ENCODE results near the gene YPEL5. TPM values are rescaled to one million over a fixed set of nuclear protein-coding genes. Genes with fewer than 3 reads are reported as not detected.
"Not testable (repeated sequence)": the region's sequence is repeated elsewhere in the genome, so short reads cannot be mapped to it uniquely, and the experiment has no call there.

YPEL5 gene
- total and polyA plus RNA-seq, 4 donors, result 91.8 to 122 (median 104) TPM

- Histone ChIP-seq H3K27me3 (ENCODE audit: control insufficient read depth in 1 of 2, insufficient read depth in 2 of 2, low read length in 1 of 2) (no peaks in the 10 kb centered on the region), H3K27ac (ENCODE audit: low read depth in 1 of 2, low read length in 2 of 2) (no peak overlapping the region), H3K9me3 (ENCODE audit: control insufficient read depth, low read length) (no peaks in the 10 kb centered on the region), H3K36me3 (ENCODE audit: control insufficient read depth in 1 of 2, insufficient read depth in 2 of 2, low read length in 1 of 2) (no peaks in the 10 kb centered on the region), H3K4me3 (ENCODE audit: low read length in 2 of 2) (no peak overlapping the region), H3K4me1 (ENCODE audit: control insufficient read depth in 1 of 2, insufficient read depth in 2 of 2, low read length in 2 of 2) (no peaks in the 10 kb centered on the region)
- WGBS, 2 donors, result 74 to 79% methylated on average over 5 of the region's 5 CpGs
- intact Hi-C loops (cut with DNase I), result no loop called here
- DNase-seq (no peak), ATAC-seq (ENCODE audit: low FRiP score) (no peak)
Measured at GRCh38 chr2:30108851-30109250, 38.0 kb upstream of the YPEL5 start.

- DNase-seq (no peak), ATAC-seq (ENCODE audit: low FRiP score) (no peak)
- Histone ChIP-seq H3K9me3 (ENCODE audit: control insufficient read depth, low read length) (no peaks in the 10 kb centered on the region), H3K4me1 (ENCODE audit: control insufficient read depth in 1 of 2, insufficient read depth in 2 of 2, low read length in 2 of 2) (no peaks in the 10 kb centered on the region), H3K4me3 (ENCODE audit: low read length in 2 of 2) (no peak overlapping the region), H3K27ac (ENCODE audit: low read depth in 1 of 2, low read length in 2 of 2) (no peak overlapping the region), H3K27me3 (ENCODE audit: control insufficient read depth in 1 of 2, insufficient read depth in 2 of 2, low read length in 1 of 2) (no peaks in the 10 kb centered on the region), H3K36me3 (ENCODE audit: control insufficient read depth in 1 of 2, insufficient read depth in 2 of 2, low read length in 1 of 2) (no peaks in the 10 kb centered on the region)
- 75 to 81% methylated on average over 6 of the region's 6 CpGs for WGBS, 2 donors
- intact Hi-C loops (cut with DNase I), result no loop called here
Measured at GRCh38 chr2:30109856-30110255, 37.0 kb upstream of the YPEL5 start.

GRCh38 chr2:30110773-30111172 is 36.0 kb upstream of the YPEL5 start:
- ATAC-seq (ENCODE audit: low FRiP score) (no peak), DNase-seq (no peak)
- WGBS, 2 donors, result 88 to 89% methylated on average over 6 of the region's 6 CpGs
- Histone ChIP-seq H3K9me3 (ENCODE audit: control insufficient read depth, low read length) (no peaks in the 10 kb centered on the region), H3K4me3 (ENCODE audit: low read length in 2 of 2) (no peak overlapping the region), H3K27ac (ENCODE audit: low read depth in 1 of 2, low read length in 2 of 2) (no peak overlapping the region), H3K36me3 (ENCODE audit: control insufficient read depth in 1 of 2, insufficient read depth in 2 of 2, low read length in 1 of 2) (no peaks in the 10 kb centered on the region), H3K4me1 (ENCODE audit: control insufficient read depth in 1 of 2, insufficient read depth in 2 of 2, low read length in 2 of 2) (no peaks in the 10 kb centered on the region), H3K27me3 (ENCODE audit: control insufficient read depth in 1 of 2, insufficient read depth in 2 of 2, low read length in 1 of 2) (no peaks in the 10 kb centered on the region)
- intact Hi-C loops (cut with DNase I), result no loop called here

GRCh38 chr2:30111186-30111585 is 35.6 kb upstream of the YPEL5 start:
- H3K27ac ChIP-seq (ENCODE audit: low read depth in 1 of 2, low read length in 2 of 2); DNase-seq; intact Hi-C loops (cut with DNase I); H3K27me3 ChIP-seq (ENCODE audit: control insufficient read depth in 1 of 2, insufficient read depth in 2 of 2, low read length in 1 of 2); H3K36me3 ChIP-seq (ENCODE audit: control insufficient read depth in 1 of 2, insufficient read depth in 2 of 2, low read length in 1 of 2); H3K4me3 ChIP-seq (ENCODE audit: low read length in 2 of 2); H3K4me1 ChIP-seq (ENCODE audit: control insufficient read depth in 1 of 2, insufficient read depth in 2 of 2, low read length in 2 of 2); H3K9me3 ChIP-seq (ENCODE audit: control insufficient read depth, low read length); ATAC-seq (ENCODE audit: low FRiP score): not testable (repeated sequence)
- 64 to 71% methylated on average over 19 of the region's 19 CpGs for WGBS, 2 donors

GRCh38 chr2:30112561-30112960 is 34.2 kb upstream of the YPEL5 start:
- Histone ChIP-seq H3K4me3 (ENCODE audit: low read length in 2 of 2) (no peak overlapping the region), H3K27ac (ENCODE audit: low read depth in 1 of 2, low read length in 2 of 2) (no peak overlapping the region), H3K4me1 (ENCODE audit: control insufficient read depth in 1 of 2, insufficient read depth in 2 of 2, low read length in 2 of 2) (no peaks in the 10 kb centered on the region), H3K9me3 (ENCODE audit: control insufficient read depth, low read length) (no peaks in the 10 kb centered on the region), H3K36me3 (ENCODE audit: control insufficient read depth in 1 of 2, insufficient read depth in 2 of 2, low read length in 1 of 2) (no peaks in the 10 kb centered on the region), H3K27me3 (ENCODE audit: control insufficient read depth in 1 of 2, insufficient read depth in 2 of 2, low read length in 1 of 2) (no peaks in the 10 kb centered on the region)
- ATAC-seq (ENCODE audit: low FRiP score) (no peak), DNase-seq (no peak)
- intact Hi-C loops (cut with DNase I), result no loop called here
- WGBS, 2 donors, result 93 to 98% methylated on average over 10 of the region's 10 CpGs

GRCh38 chr2:30113617-30114293 is 33.1 kb upstream of the YPEL5 start:
- WGBS, 2 donors, result 28 to 34% methylated on average over 5 of the region's 5 CpGs
- ATAC-seq (ENCODE audit: low FRiP score) (peak; percentile 72), DNase-seq (peak in 1 of 2 donors; percentile 66)
- no peaks in the 10 kb centered on the region for H3K36me3 ChIP-seq (ENCODE audit: control insufficient read depth in 1 of 2, insufficient read depth in 2 of 2, low read length in 1 of 2)
- H3K9me3 ChIP-seq (ENCODE audit: control insufficient read depth, low read length), result no peaks in the 10 kb centered on the region
- no peaks in the 10 kb centered on the region for H3K4me1 ChIP-seq (ENCODE audit: control insufficient read depth in 1 of 2, insufficient read depth in 2 of 2, low read length in 2 of 2)
- no peaks in the 10 kb centered on the region for H3K27me3 ChIP-seq (ENCODE audit: control insufficient read depth in 1 of 2, insufficient read depth in 2 of 2, low read length in 1 of 2)
- intact Hi-C loops (cut with DNase I), result no loop called here
- H3K4me3 ChIP-seq (ENCODE audit: low read length in 2 of 2), result no peak overlapping the region
- no peak overlapping the region for H3K27ac ChIP-seq (ENCODE audit: low read depth in 1 of 2, low read length in 2 of 2)

- H3K27ac ChIP-seq (ENCODE audit: low read depth in 1 of 2, low read length in 2 of 2), result no peak overlapping the region
- H3K9me3 ChIP-seq (ENCODE audit: control insufficient read depth, low read length), result no peaks in the 10 kb centered on the region
- no peaks in the 10 kb centered on the region for H3K4me1 ChIP-seq (ENCODE audit: control insufficient read depth in 1 of 2, insufficient read depth in 2 of 2, low read length in 2 of 2)
- 55 to 57% methylated on average over 19 of the region's 19 CpGs for WGBS, 2 donors
- ATAC-seq (ENCODE audit: low FRiP score) (peak; percentile 78), DNase-seq (peak; percentile 84 to 89)
- no peak overlapping the region for H3K4me3 ChIP-seq (ENCODE audit: low read length in 2 of 2)
- H3K27me3 ChIP-seq (ENCODE audit: control insufficient read depth in 1 of 2, insufficient read depth in 2 of 2, low read length in 1 of 2), result no peaks in the 10 kb centered on the region
- no peaks in the 10 kb centered on the region for H3K36me3 ChIP-seq (ENCODE audit: control insufficient read depth in 1 of 2, insufficient read depth in 2 of 2, low read length in 1 of 2)
- intact Hi-C loops (cut with DNase I), result loop anchor here in 1 of 2 donors (1.0 kb wide), 1 partner anchor 24 kb away; no protein-coding TSS in a partner anchor
Measured at GRCh38 chr2:30115141-30115980, 31.4 kb upstream of the YPEL5 start.

GRCh38 chr2:30115981-30116285 is 30.9 kb upstream of the YPEL5 start:
- no peak overlapping the region for H3K27ac ChIP-seq (ENCODE audit: low read depth in 1 of 2, low read length in 2 of 2)

GRCh38 chr2:30122362-30122761 is 24.4 kb upstream of the YPEL5 start:
- intact Hi-C loops (cut with DNase I), result no loop called here
- no peaks in the 10 kb centered on the region for H3K9me3 ChIP-seq (ENCODE audit: control insufficient read depth, low read length)
- WGBS, 2 donors, result 80 to 81% methylated on average over 3 of the region's 3 CpGs
- H3K27ac ChIP-seq (ENCODE audit: low read depth in 1 of 2, low read length in 2 of 2), result no peak overlapping the region
- H3K4me1 ChIP-seq (ENCODE audit: control insufficient read depth in 1 of 2, insufficient read depth in 2 of 2, low read length in 2 of 2), result no peaks in the 10 kb centered on the region
- H3K27me3 ChIP-seq (ENCODE audit: control insufficient read depth in 1 of 2, insufficient read depth in 2 of 2, low read length in 1 of 2), result no peaks in the 10 kb centered on the region
- no peak for ATAC-seq (ENCODE audit: low FRiP score)
- no peaks in the 10 kb centered on the region for H3K36me3 ChIP-seq (ENCODE audit: control insufficient read depth in 1 of 2, insufficient read depth in 2 of 2, low read length in 1 of 2)
- DNase-seq, result no peak
- no peak overlapping the region for H3K4me3 ChIP-seq (ENCODE audit: low read length in 2 of 2)

More at GRCh38 chr2:30115981-30116285, 30.9 kb upstream of the YPEL5 start:
- 69 to 70% methylated on average over 5 of the region's 5 CpGs for WGBS, 2 donors
- ATAC-seq (ENCODE audit: low FRiP score) (no peak), DNase-seq (no peak)
- H3K4me3 ChIP-seq (ENCODE audit: low read length in 2 of 2), result no peak overlapping the region
- no peaks in the 10 kb centered on the region for H3K4me1 ChIP-seq (ENCODE audit: control insufficient read depth in 1 of 2, insufficient read depth in 2 of 2, low read length in 2 of 2)
- intact Hi-C loops (cut with DNase I), result loop anchor here in 1 of 2 donors (1.0 kb wide), 1 partner anchor 25 kb away; no protein-coding TSS in a partner anchor
- H3K9me3 ChIP-seq (ENCODE audit: control insufficient read depth, low read length), result no peaks in the 10 kb centered on the region
- H3K36me3 ChIP-seq (ENCODE audit: control insufficient read depth in 1 of 2, insufficient read depth in 2 of 2, low read length in 1 of 2), result no peaks in the 10 kb centered on the region
- no peaks in the 10 kb centered on the region for H3K27me3 ChIP-seq (ENCODE audit: control insufficient read depth in 1 of 2, insufficient read depth in 2 of 2, low read length in 1 of 2)

All from aorta (tissue), 5 donors.